ENCODE results near the gene ERP27.

ERP27 gene

DNA sequence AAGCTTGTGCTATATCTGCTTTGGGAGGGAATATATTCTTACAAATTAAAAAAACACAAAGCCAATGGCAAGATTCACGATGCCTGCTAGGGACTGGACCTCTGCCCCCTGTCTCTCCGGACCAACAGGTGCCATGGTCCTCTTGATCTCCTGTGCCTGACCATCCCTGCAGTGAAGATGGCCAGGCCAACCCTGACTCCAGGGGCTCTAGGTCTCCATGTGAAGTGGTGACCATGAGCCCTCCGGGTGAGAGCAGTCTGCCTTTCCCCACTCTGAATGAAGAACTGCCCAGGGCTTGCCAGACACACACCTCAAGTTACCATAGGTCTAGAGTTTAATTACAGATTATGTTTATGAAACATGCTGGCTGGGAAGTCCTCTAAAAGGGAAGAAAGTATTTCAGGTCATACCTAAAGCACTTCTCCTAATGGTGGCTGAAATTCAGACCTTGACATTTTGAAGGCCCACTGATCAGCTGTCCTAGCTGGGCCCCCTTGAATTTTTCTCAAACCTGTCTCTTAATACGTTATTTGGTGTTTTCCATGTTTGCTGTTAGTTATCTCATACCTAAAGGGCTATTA is 21.7 kb upstream of the ERP27 start:
- no peak for DNase-seq (ENCODE audit: low read depth)

GRCh38 chr12:14959463-14959862 is 21.1 kb upstream of the ERP27 start:
- DNase-seq (ENCODE audit: low read depth): no peak

GRCh38 chr12:14959126-14959440 is 20.7 kb upstream of the ERP27 start:
- no peak for DNase-seq (ENCODE audit: low read depth)

DNA sequence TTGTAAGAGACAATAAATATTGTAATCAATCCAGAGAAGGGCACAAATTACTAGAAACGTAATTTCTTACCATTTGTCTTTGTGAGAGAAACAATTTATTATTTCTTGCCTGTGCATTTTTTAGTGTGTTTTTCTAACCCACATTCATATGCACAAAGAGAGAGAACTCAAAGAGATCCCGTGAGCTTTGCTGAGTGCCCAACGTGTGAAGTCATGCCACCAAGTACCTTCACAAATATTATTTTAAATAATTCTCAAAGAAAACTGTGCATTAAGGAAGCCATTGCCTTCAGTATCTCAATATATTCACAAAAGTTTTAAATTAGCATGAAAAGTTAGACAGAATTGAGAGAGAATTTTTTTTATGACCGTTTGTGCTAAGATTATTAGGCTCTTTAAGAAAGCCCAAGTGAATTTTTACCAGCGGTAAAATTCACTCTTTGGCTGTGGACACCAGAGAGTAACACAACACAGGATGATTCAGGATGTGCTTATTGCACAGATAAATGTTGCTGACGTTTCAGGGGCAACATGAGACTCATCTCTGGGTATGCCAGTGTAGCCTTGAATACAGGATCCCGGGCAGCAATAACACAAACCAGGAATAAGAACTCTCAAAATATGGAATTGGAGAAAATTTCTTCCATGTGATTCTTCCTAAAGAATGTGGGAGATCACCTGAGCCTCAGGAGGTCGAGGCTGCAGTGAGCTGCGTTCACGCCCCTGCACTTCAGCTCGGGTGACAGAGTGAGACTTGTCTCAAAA is 20.2 kb upstream of the ERP27 start:
- no peak for DNase-seq (ENCODE audit: low read depth)

DNA sequence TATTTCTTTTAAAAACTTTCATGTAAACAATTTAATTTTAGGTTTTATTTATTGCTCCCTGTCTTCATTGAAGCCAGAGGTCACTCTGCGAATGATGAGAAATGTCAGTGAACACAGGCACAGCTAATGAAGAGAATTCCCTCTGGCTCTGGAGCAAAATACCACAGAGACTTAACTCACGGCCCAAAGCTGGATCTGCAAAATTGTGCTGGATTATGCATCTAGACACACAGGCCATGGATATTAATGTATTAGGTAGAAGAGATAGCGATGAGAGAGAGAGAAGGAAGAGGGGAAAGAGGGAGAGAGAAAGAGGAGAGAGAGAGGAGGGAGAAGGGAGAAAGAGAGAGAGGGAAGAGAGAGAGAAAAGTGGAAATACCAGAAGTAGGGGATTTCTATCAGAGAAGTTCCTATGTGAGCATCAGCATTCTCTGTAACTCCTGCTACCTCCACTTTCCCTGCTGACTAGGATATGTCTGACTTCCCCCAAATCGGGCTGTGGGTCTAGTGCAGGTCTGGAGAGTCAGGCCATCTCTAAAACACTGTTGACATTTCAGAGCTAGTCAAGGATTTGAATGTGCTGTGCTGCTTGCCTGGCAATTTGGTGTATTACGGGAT is 19.3 kb upstream of the ERP27 start:
- DNase-seq (ENCODE audit: low read depth): no peak

- DNase-seq (ENCODE audit: low read depth): no peak
These were observed 18.6 kb upstream of the ERP27 start for GRCh38 chr12:14956905-14957304.

- no peak for DNase-seq (ENCODE audit: low read depth)
These were observed 17.9 kb upstream of the ERP27 start for GRCh38 chr12:14956024-14956891.

DNA sequence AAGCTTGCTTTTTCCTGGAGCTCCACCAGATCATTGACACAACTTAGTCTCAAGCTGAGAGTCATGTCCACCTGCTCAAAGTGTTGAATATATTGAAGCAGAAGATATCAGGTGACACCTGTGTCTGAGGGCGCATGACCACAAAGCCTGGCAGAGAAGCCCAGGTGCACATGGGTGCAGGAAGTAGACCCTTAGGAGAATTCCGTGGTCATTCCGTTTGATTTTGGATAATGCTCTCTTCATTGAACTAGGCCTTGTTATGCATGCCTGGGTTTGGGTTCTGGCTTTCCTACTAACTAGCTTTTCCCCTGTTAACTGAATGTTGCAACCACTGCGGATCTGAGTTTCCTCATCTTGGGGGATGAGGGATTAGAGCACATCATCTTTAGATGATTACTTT is 15.9 kb upstream of the ERP27 start:
- no peak for DNase-seq (ENCODE audit: low read depth)

GRCh38 chr12:14953752-14954151 is 15.4 kb upstream of the ERP27 start:
- no peak for DNase-seq (ENCODE audit: low read depth)

DNA sequence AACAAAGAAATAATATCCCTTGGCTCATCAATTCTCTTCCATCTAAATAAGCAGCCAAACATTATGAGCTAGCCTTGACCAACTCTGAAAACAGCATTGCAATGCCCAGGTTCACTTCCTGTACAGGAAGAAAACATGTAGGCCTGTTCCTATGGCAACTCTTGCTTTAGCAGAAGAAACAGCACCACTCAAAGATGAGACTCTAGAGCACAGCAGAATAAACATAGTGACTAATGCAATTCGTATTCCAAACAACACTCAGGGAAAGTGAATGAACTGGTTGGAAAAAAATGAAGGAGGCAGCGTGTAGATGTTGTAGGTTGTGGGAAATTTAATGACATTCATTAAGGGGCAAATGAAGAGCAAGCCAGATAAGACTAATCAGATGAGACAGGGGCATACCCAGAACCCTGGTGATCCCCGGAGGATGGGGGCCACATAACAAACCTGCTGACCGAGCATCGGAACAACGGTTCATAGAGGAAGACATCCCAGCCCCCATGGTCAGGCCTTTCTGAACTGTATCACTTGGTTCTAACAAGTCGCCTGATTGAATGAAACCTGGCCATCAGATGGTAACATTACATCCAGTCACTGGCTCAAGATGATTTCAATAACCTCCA is 14.1 kb upstream of the ERP27 start:
- peak; percentile 91 for DNase-seq (ENCODE audit: low read depth)

DNA sequence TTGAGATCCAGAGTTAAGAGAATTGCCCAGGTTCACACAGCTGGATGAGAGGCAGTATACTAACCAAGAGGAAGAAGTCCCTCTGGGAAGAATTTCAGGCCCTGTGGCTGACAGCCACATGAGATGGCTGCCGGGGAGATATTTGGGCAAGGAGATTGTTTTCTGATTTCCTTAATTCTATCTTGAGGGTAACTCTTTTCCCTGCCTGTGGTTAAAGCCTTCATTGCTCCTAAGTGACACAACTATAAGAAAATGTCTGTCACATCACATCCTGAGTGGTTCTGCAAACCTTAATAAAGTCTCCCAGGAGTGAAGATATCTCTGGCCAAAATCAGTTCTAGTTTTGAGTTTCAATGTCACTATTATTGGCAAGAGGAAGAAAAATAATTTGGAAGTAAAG is 13.5 kb upstream of the ERP27 start:
- DNase-seq (ENCODE audit: low read depth): no peak

DNA sequence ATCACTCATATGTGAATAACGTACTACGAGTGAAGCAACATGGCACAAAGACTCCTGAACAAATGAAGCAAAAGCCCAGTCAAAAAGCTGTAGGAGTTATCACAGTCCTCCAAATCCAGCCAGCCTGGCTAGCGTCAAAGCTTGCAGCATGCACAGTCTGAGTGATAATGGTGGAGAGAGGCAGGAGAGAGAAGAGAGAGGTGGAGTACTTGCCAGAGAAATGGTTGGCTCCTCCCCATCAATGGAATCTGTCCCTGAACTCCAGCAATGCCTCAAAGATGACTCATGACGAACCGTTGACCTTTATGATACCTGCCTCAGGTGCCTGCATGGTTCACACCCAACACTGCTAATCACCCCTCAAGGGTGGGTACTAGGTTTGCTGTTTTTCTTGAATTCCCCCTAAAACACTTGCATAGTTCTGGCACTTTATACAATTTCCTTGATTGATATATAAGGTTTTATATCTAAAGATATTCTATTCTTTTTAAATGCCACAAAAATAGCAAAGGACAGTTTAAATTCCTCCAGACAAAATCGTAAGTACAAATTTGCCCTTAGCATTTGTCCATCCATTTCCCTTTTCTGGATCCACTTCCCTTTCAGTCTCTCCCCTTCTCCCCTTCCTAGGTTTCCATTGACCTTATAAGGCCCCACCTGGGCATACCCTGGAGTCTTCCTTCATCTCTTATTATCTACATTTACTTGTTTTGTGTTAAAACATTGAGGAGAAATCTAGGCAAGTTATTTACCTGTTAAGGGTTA is 12.8 kb upstream of the ERP27 start:
- no peak for DNase-seq (ENCODE audit: low read depth)

- no peak for DNase-seq (ENCODE audit: low read depth)
These were observed 12.1 kb upstream of the ERP27 start for GRCh38 chr12:14950421-14950820.

- no peak for DNase-seq (ENCODE audit: low read depth)
These were observed 11.3 kb upstream of the ERP27 start for GRCh38 chr12:14949631-14950030.

- peak; percentile 45 for DNase-seq (ENCODE audit: low read depth)
These were observed 10.3 kb upstream of the ERP27 start for GRCh38 chr12:14948672-14949071.

GRCh38 chr12:14946861-14947260 is 8.5 kb upstream of the ERP27 start:
- no peak for DNase-seq (ENCODE audit: low read depth)

DNA sequence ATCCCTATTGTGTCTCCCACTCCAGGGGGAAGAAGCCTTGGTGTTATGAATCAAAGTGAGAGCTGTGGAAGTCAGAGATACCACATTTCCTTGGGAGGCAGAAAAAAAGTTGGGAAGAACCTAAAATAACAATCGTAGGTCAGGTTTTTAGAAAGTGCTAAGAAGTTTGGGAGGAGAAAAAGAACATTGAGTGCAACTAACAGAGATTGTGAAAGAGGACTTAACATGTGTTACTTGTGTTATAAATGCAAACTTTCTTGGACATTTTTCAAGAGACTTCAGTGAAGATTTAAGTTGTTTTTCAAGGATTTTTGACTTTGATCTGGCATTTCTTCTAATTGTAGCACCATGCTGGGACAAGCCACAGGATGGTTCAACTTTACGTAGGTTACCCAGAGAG is 7.8 kb upstream of the ERP27 start:
- DNase-seq (ENCODE audit: low read depth): no peak

DNA sequence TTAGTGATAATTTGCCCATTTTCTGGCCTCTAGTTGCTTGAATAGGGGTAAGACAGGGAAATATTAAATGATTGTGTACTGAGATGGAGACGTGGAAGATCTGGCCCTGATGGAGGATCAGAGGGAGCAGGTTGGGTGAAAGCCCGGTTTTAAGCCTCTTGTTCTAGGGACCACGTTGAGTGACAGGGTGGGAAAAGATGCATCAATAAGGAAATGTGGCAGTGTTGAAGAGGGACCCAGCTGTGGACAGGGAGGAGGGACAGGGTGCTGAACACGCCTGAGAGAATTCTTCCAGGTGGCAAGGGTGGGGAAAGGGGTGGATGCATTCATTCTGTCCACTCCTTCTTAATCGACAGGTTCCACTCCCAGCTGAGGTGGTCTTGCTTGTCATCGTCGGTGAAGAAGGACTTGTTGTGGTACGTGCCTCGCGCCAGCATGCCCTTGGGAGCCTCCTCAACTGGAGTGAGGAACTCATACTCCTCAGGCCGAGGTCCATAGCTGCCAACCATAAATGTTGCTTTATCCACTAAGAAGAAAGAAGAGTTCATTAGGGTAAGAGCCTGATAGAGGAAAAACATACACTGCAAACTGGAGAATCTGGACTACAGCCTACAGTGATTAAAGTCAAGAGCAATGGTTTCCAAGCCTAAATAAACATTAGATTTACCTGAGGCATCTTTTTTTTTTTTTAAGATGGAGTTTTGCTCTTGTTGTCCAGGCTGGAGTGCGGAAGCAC is 4.0 kb upstream of the ERP27 start:
- DNase-seq (ENCODE audit: low read depth): no peak

DNA sequence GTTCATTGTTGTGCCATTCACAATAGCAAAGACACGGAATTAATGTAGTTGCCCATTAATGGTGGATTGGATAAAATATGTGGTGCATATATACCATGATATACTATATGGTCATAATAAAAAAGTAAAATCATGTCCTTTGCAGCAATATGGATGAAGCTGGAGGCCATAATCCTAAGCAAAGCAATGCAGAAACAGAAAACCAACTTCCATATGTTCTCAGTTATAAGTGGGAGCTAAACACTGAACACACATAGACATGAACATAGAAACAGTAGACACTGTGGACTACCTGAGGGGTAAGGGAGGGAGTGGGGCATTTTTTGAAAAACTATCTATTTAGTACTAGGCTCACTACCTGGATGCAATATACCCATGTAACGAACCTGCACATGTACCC is 3.0 kb upstream of the ERP27 start:
- DNase-seq (ENCODE audit: low read depth): no peak

- no peak for DNase-seq (ENCODE audit: low read depth)
These were observed 648 bp downstream of the ERP27 start for GRCh38 chr12:14937689-14938088.

GRCh38 chr12:14937014-14937413 is 1.3 kb downstream of the ERP27 start:
- no peak for DNase-seq (ENCODE audit: low read depth)

All from GM04503 (cell line).